ENCODE measurements around the gene BTK.
A peak's percentile ranks its signal among the peaks of the same experiment; 100 is the strongest.

The BTK gene

GRCh38 chrX:101365301-101365795 lies 20.6 kb downstream of the BTK start:
- H3K4me3 ChIP-seq (replicated peaks; ENCODE audit: low read depth, low read length), result no peak overlapping the region
- TF ChIP-seq CTCF (IDR thresholded peaks at IDR 0.05; ENCODE audit: low read length, missing control alignments), result no peak
- no peak for DNase-seq (ENCODE audit: low read depth)

- TF ChIP-seq CTCF (IDR thresholded peaks at IDR 0.05; ENCODE audit: low read length, missing control alignments), result no peak
- H3K4me3 ChIP-seq (replicated peaks; ENCODE audit: low read depth, low read length), result no peak overlapping the region
- no peak for DNase-seq (ENCODE audit: low read depth)
Measured at GRCh38 chrX:101362757-101363156, 23.2 kb downstream of the BTK start.

GRCh38 chrX:101362116-101362515 lies 23.9 kb downstream of the BTK start:
- no peak for DNase-seq (ENCODE audit: low read depth)
- no peak for TF ChIP-seq CTCF (IDR thresholded peaks at IDR 0.05; ENCODE audit: low read length, missing control alignments)
- no peak overlapping the region for H3K4me3 ChIP-seq (replicated peaks; ENCODE audit: low read depth, low read length)

- TF ChIP-seq CTCF (IDR thresholded peaks at IDR 0.05; ENCODE audit: low read length, missing control alignments), result no peak
- no peak overlapping the region for H3K4me3 ChIP-seq (replicated peaks; ENCODE audit: low read depth, low read length)
- DNase-seq (ENCODE audit: low read depth), result no peak
Measured at GRCh38 chrX:101360390-101360789, 25.6 kb downstream of the BTK start.

- no peak for TF ChIP-seq CTCF (IDR thresholded peaks at IDR 0.05; ENCODE audit: low read length, missing control alignments)
- DNase-seq (ENCODE audit: low read depth), result peak; percentile 9
Measured at GRCh38 chrX:101359966-101360365, 26.0 kb downstream of the BTK start.

GRCh38 chrX:101357166-101357795 lies 28.7 kb downstream of the BTK start:
- peak; percentile 30 for TF ChIP-seq CTCF (IDR thresholded peaks at IDR 0.05; ENCODE audit: low read length, missing control alignments)
- DNase-seq (ENCODE audit: low read depth), result peak; percentile 25
- H3K4me3 ChIP-seq (replicated peaks; ENCODE audit: low read depth, low read length), result no peak overlapping the region

More at GRCh38 chrX:101359966-101360365, 26.0 kb downstream of the BTK start:
- H3K4me3 ChIP-seq (replicated peaks; ENCODE audit: low read depth, low read length), result no peak overlapping the region

- DNase-seq (ENCODE audit: low read depth), result no peak
- no peak for TF ChIP-seq CTCF (IDR thresholded peaks at IDR 0.05; ENCODE audit: low read length, missing control alignments)
- H3K4me3 ChIP-seq (replicated peaks; ENCODE audit: low read depth, low read length), result peak overlapping the region; percentile 76
Measured at GRCh38 chrX:101349193-101349562, 36.8 kb downstream of the BTK start.
